ENCODE results near the gene KRT14. TPM values are rescaled to one million over a fixed set of nuclear protein-coding genes. Genes with fewer than 3 reads are reported as not detected.

Gene KRT14
- total RNA-seq, 2 donors from 2014 or later, result 6.9 to 18.7 TPM

DNA sequence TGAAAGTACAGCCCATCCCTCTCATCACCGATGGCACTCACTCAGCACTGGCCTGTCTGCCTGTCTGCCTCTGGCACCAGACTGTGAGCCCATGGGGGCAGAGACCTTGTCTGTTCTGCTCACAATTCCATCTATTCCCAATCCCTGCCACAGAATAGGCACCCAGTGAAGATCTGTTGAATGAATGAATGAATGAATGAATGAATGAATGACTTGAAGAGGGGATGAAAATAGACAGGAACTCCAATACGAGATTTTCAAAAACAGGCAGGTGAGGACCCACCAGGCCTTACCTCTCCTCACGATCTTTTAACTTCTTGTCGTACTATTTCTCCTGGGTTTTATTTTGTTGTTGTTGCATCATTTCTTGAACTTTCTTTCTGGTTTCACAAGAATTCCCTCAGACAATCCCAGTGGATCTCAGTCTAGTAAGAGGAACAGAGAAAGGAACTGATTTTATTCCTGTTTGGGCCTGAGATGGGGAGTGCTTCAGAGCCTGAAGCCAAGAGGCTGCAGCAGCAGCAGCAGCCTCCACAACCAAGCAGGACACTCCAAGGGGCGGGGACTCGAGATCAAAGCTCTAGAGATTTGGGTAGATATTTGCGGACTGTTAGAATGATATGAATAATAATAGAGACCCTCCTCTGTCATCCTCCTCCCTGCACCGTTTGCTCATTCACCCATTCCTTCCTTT, 32.6 kb downstream of the KRT14 start:
- DNase-seq (ENCODE audit: low spot score) (no peak), ATAC-seq (ENCODE audit: insufficient number of reproducible peaks, low FRiP score, low read depth) (no peak)
- Histone ChIP-seq H3K27ac (no peak overlapping the region), H3K9me3 (no peaks in the 10 kb centered on the region), H3K4me1 (ENCODE audit: control insufficient read depth in 1 of 2, low read depth in 2 of 2) (peaks cover 0 to 7% of the 10 kb centered on the region in 2 donors), H3K27me3 (replicated peaks; ENCODE audit: insufficient read depth) (peaks cover 7% of the 10 kb centered on the region), H3K4me3 (no peak overlapping the region), H3K36me3 (no peaks in the 10 kb centered on the region)
- TF ChIP-seq, protein P1, sequence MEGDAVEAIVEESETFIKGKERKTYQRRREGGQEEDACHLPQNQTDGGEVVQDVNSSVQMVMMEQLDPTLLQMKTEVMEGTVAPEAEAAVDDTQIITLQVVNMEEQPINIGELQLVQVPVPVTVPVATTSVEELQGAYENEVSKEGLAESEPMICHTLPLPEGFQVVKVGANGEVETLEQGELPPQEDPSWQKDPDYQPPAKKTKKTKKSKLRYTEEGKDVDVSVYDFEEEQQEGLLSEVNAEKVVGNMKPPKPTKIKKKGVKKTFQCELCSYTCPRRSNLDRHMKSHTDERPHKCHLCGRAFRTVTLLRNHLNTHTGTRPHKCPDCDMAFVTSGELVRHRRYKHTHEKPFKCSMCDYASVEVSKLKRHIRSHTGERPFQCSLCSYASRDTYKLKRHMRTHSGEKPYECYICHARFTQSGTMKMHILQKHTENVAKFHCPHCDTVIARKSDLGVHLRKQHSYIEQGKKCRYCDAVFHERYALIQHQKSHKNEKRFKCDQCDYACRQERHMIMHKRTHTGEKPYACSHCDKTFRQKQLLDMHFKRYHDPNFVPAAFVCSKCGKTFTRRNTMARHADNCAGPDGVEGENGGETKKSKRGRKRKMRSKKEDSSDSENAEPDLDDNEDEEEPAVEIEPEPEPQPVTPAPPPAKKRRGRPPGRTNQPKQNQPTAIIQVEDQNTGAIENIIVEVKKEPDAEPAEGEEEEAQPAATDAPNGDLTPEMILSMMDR (IDR thresholded peaks at IDR 0.05), result no peak

DNA sequence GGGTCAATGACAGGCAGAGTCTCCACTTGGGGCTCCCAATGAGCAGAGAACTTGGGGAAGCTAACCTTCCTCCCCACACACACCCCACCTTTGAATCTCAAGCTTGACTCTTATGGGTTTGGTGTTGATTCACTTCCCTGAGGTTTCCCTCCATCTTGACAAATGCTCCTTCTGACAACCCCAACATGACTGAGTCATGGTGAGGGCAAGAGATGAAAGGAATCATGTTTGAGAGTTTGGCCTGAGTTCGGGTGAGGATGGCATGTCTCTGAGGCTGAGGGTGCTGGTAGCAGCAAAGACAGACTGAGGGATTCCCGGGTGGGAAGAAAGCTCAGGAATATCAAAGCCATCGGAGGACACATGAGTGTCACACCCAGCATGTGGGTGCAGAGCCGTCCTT, 33.5 kb downstream of the KRT14 start:
- Histone ChIP-seq H3K27ac (no peak overlapping the region), H3K4me1 (ENCODE audit: control insufficient read depth in 1 of 2, low read depth in 2 of 2) (peaks cover 9 to 17% of the 10 kb centered on the region in 2 donors), H3K27me3 (replicated peaks; ENCODE audit: insufficient read depth) (peaks cover 6% of the 10 kb centered on the region), H3K9me3 (no peaks in the 10 kb centered on the region), H3K4me3 (no peak overlapping the region), H3K36me3 (no peaks in the 10 kb centered on the region)
- DNase-seq (ENCODE audit: low spot score) (no peak), ATAC-seq (ENCODE audit: insufficient number of reproducible peaks, low FRiP score, low read depth) (no peak)
- TF ChIP-seq, protein P1 (IDR thresholded peaks at IDR 0.05), result no peak

DNA sequence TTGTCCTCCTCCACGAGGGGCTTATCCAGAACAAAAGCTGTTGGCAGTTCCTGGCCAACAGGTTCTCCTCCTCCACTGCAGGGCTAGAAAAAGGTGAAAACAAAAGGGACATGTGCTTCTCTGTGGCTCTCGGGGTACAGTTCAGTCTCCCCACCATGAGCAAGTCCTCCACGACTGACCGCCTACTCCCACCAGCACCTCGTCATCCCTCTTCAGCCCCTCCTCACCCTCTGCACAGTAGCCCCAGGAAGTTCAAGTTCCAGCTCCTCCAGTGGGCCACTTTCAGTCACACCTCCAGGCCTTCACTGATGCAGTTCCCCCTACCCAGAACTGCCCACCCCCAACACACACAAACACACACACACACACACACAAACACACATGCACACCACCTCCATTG, 34.2 kb downstream of the KRT14 start:
- TF ChIP-seq, protein P1 (IDR thresholded peaks at IDR 0.05), result no peak
- Histone ChIP-seq H3K27ac (no peak overlapping the region), H3K4me1 (ENCODE audit: control insufficient read depth in 1 of 2, low read depth in 2 of 2) (peaks cover 11 to 24% of the 10 kb centered on the region in 2 donors), H3K27me3 (replicated peaks; ENCODE audit: insufficient read depth) (no peaks in the 10 kb centered on the region), H3K36me3 (no peaks in the 10 kb centered on the region), H3K9me3 (no peaks in the 10 kb centered on the region), H3K4me3 (no peak overlapping the region)
- no peak for DNase-seq (ENCODE audit: low spot score)
- ATAC-seq (ENCODE audit: insufficient number of reproducible peaks, low FRiP score, low read depth), result no peak

DNA sequence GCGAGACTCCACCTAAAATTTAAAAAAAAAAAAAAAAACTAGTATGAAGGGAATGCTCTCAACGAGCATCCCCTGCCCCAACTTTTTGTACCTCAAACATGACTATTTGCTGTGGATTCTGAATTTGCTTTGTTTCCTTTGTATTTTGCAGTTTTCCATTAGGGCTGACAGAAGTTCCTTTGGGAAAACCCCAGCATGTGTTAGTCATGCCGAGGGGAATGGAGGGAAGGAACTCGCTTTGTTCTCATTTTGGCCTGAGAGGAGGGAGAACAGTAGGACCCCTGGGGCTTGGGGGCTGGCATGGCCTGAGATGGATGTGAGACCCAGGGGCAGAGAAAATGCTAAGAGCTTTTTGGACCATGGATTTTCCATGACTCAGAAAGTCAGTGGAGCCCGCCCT, 35.3 kb downstream of the KRT14 start:
- Histone ChIP-seq H3K27ac (no peak overlapping the region), H3K27me3 (replicated peaks; ENCODE audit: insufficient read depth) (no peaks in the 10 kb centered on the region), H3K9me3 (no peaks in the 10 kb centered on the region), H3K4me1 (ENCODE audit: control insufficient read depth in 1 of 2, low read depth in 2 of 2) (peaks cover 11 to 29% of the 10 kb centered on the region in 2 donors), H3K4me3 (no peak overlapping the region), H3K36me3 (no peaks in the 10 kb centered on the region)
- ATAC-seq (ENCODE audit: insufficient number of reproducible peaks, low FRiP score, low read depth) (no peak), DNase-seq (ENCODE audit: low spot score) (no peak)
- TF ChIP-seq, protein P1 (IDR thresholded peaks at IDR 0.05), result no peak

DNA sequence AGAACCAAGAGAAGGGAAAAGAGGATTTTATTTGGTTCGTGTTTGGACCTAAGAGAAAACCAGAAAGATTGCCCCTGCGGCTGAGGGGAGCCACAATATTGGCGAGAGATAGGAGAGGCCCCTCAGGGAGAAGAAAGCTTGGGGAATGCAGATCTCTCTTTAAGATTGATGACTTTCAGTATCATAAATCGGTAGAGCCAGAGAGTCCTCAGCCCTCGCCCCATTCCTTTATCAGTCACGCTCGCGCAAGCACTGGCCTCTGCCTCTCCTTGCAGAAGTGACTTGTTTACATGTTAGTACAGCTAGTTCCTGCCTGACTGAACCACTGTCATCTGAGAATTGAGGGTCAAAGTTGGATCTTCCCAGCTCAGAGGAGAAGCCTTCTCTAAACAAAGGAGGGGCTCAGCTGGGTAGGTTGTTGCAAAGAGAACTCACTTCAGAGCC, 37.1 kb downstream of the KRT14 start:
- no peaks in the 10 kb centered on the region for H3K36me3 ChIP-seq
- no peaks in the 10 kb centered on the region for H3K9me3 ChIP-seq
- H3K27ac ChIP-seq, result no peak overlapping the region
- TF ChIP-seq, protein P1 (IDR thresholded peaks at IDR 0.05), result no peak
- no peaks in the 10 kb centered on the region for H3K27me3 ChIP-seq (replicated peaks; ENCODE audit: insufficient read depth)
- H3K4me1 ChIP-seq (ENCODE audit: control insufficient read depth in 1 of 2, low read depth in 2 of 2), result peaks cover 11 to 30% of the 10 kb centered on the region in 2 donors
- no peak overlapping the region for H3K4me3 ChIP-seq
- ATAC-seq (ENCODE audit: insufficient number of reproducible peaks, low FRiP score, low read depth) (no peak), DNase-seq (ENCODE audit: low spot score) (no peak)

Measured in thoracic aorta (tissue), 2 donors.